HCT116 (cell line): ENCODE data around the gene SNRNP27. TPM values are rescaled to one million over a fixed set of nuclear protein-coding genes. Genes with fewer than 3 reads are reported as not detected.

Source experiments
- ATAC-seq: fragments of 200-7000 bp; cut with Tn5 transposase; 2 replicates; pipeline ENCODE4 v1.9.1; 2020; ENCODE audit warnings: mild to moderate bottlenecking, moderate library complexity
- BruUV-seq: library from RNA; stranded (reverse); fragments of 400-500 nt; replicated peaks from 2 replicates; lab custom pipeline; 2021; lab: Mats Ljungman, UMichigan
- CTCF ChIA-PET: fragments of 300-600 bp; sonication (Branson Sonifier 250); formaldehyde crosslinking; loops from one replicate; lab custom pipeline; 2021; ENCODE audit warnings: antibody characterized with exemption; lab: Charles Lee
- POLR2A ChIA-PET: fragments of 300-600, 350-600 bp; sonication (Branson Sonifier 250); formaldehyde crosslinking; loops from one replicate; lab custom pipeline; 2021; ENCODE audit warnings: antibody characterized with exemption; lab: Charles Lee
- RAD21 ChIA-PET, 2 experiments: fragments of 300-600 bp; sonication (Branson Sonifier 250); formaldehyde crosslinking; loops; one replicate each; lab custom pipeline; 2023; ENCODE audit warnings: low total read pairs in 2 of 2; ENCODE audit not compliant: uncharacterized antibody in 2 of 2, unreplicated experiment in 2 of 2, low non-redundant PET in 1 of 2; lab: Charles Lee
- DNase-seq: peaks from one replicate; pipeline ENCODE4 v3.0.0-alpha.2; 2010; ENCODE audit warnings: low read depth, low spot score
- H2AFZ ChIP-seq: fragments of 200-600 bp; shearing (Covaris generic), sonication (generic); 2 replicates; pipeline ENCODE4 v1.6.1; 2017; ENCODE audit warnings: low read depth, mixed run types, mixed read lengths, antibody characterized with exemption, low read length; ENCODE audit not compliant: poor library complexity, severe bottlenecking
- H3K27ac ChIP-seq: 2 replicates; pipeline ENCODE4 v1.5.1; 2012; ENCODE audit warnings: low read depth, low read length
- H3K27me3 ChIP-seq: fragments of 200-600 bp; sonication (generic); 2 replicates; pipeline ENCODE4 v1.6.1; 2016; ENCODE audit warnings: mixed run types, low read length, mixed read lengths; ENCODE audit not compliant: insufficient read depth
- H3K36me3 ChIP-seq, 2 experiments: fragments of 200-500 bp in 1 of 2; fragments of 200-600 bp in 1 of 2; sonication (Bioruptor generic) in 1 of 2; sonication (generic) in 1 of 2; 2 replicates each; pipeline versions ENCODE4 v1.5.1 to v1.6.1; 2014 to 2016; ENCODE audit warnings: low read length in 2 of 2, inconsistent platforms in 1 of 2, mixed read lengths in 1 of 2, mixed run types in 1 of 2; ENCODE audit not compliant: insufficient read depth in 2 of 2, control insufficient read depth in 1 of 2
- H3K4me1 ChIP-seq, 2 experiments: fragments of 200-600 bp in 1 of 2; sonication (generic) in 1 of 2; 2 replicates each; pipeline versions ENCODE4 v1.5.1 to v1.6.1; 2012 to 2017; ENCODE audit warnings: low read length in 2 of 2, inconsistent platforms in 1 of 2, mild to moderate bottlenecking in 1 of 2, mixed read lengths in 1 of 2, mixed run types in 1 of 2, moderate library complexity in 1 of 2; ENCODE audit not compliant: insufficient read depth in 2 of 2, control insufficient read depth in 1 of 2
- H3K4me2 ChIP-seq: fragments of 200-600 bp; sonication (generic); 2 replicates; pipeline ENCODE4 v1.6.1; 2017; ENCODE audit warnings: mixed run types, low read length, mixed read lengths
- H3K4me3 ChIP-seq, 2 experiments: fragments of 200-600 bp in 1 of 2; sonication (generic) in 1 of 2; replicated peaks in 1 of 2; 2 replicates each; pipeline ENCODE4 v1.5.1; 2011 to 2016; ENCODE audit warnings: low read length in 2 of 2, control low read depth in 1 of 2, low read depth in 1 of 2, mild to moderate bottlenecking in 1 of 2, mixed read lengths in 1 of 2, mixed run types in 1 of 2
- H3K79me2 ChIP-seq: fragments of 200-600 bp; sonication (generic); 2 replicates; pipeline ENCODE4 v1.6.1; 2017; ENCODE audit warnings: mild to moderate bottlenecking, mixed run types, low read length, moderate library complexity, mixed read lengths; ENCODE audit not compliant: insufficient read depth
- H3K9ac ChIP-seq: fragments of 200-600 bp; sonication (generic); 2 replicates; pipeline ENCODE4 v1.6.1; 2016; ENCODE audit warnings: low read length, mixed read lengths
- H3K9me2 ChIP-seq: fragments of 200-600 bp; sonication (generic), shearing (Covaris generic); 2 replicates; pipeline ENCODE4 v1.6.1; 2017; ENCODE audit warnings: mixed run types, mild to moderate bottlenecking, moderate library complexity; ENCODE audit not compliant: insufficient read depth
- H3K9me3 ChIP-seq, 2 experiments: fragments of 200-500 bp in 1 of 2; fragments of 200-600 bp in 1 of 2; sonication (Bioruptor generic) in 1 of 2; sonication (generic) in 1 of 2; 2 replicates each; pipeline ENCODE4 v1.6.1; 2014 to 2017; ENCODE audit warnings: low read length in 2 of 2, mixed read lengths in 2 of 2, inconsistent platforms in 1 of 2, low read depth in 1 of 2, mild to moderate bottlenecking in 1 of 2, mixed run types in 1 of 2, moderate library complexity in 1 of 2; ENCODE audit not compliant: control insufficient read depth in 1 of 2, insufficient read depth in 1 of 2
- H4K20me1 ChIP-seq: fragments of 200-600 bp; sonication (generic), shearing (Covaris generic); 2 replicates; pipeline ENCODE4 v1.6.1; 2017; ENCODE audit warnings: mixed run types, mild to moderate bottlenecking, moderate library complexity; ENCODE audit not compliant: insufficient read depth
- CBX3 ChIP-seq: IDR thresholded peaks from 2 replicates; pipeline ENCODE4 v1.6.1; 2012; ENCODE audit warnings: low read depth
- EGR1 ChIP-seq: IDR thresholded peaks from 2 replicates; pipeline ENCODE4 v1.6.1; 2012; ENCODE audit warnings: low read depth
- EZH2phosphoT487 ChIP-seq: fragments of 200-600 bp; IDR thresholded peaks from 2 replicates; pipeline ENCODE4 v1.6.1; 2018; ENCODE audit warnings: antibody characterized with exemption, borderline replicate concordance
- JUND ChIP-seq: IDR thresholded peaks from 2 replicates; pipeline ENCODE4 v1.6.1; 2012
- POLR2A ChIP-seq: IDR thresholded peaks from 2 replicates; pipeline ENCODE4 v1.7.0; 2011; ENCODE audit warnings: borderline replicate concordance; ENCODE audit not compliant: insufficient read depth, insufficient read length; ENCODE audit errors: extremely low read depth
- POLR2AphosphoS5 ChIP-seq: IDR thresholded peaks from 2 replicates; pipeline ENCODE4 v1.6.1; 2011; ENCODE audit warnings: mild to moderate bottlenecking, low read depth, low read length, moderate library complexity
- RAD21 ChIP-seq: IDR thresholded peaks from 2 replicates; pipeline ENCODE4 v1.6.1; 2012; ENCODE audit warnings: low read depth, mild to moderate bottlenecking
- REST ChIP-seq: IDR thresholded peaks from 2 replicates; pipeline ENCODE4 v1.6.1; 2012; ENCODE audit warnings: low read depth
- SP1 ChIP-seq: IDR thresholded peaks from 2 replicates; pipeline ENCODE4 v1.6.1; 2012; ENCODE audit warnings: low read depth
- YY1 ChIP-seq: IDR thresholded peaks from 2 replicates; pipeline ENCODE4 v1.6.1; 2011; ENCODE audit warnings: low read length, low read depth, moderate library complexity, mild to moderate bottlenecking; ENCODE audit not compliant: insufficient replicate concordance; ENCODE audit errors: extremely low read depth
- ZFX ChIP-seq: fragments of 450-650 bp; IDR thresholded peaks from 2 replicates; pipeline ENCODE4 v1.6.1; 2017
- ZNF274 ChIP-seq: fragments of 200-500 bp; sonication (Bioruptor generic); IDR thresholded peaks from 2 replicates; pipeline ENCODE4 v1.6.1; 2014; ENCODE audit warnings: mild to moderate bottlenecking, low read depth, low read length, inconsistent platforms
- intact Hi-C: fragments of 100-400 bp; cut with micrococcal nuclease; formaldehyde crosslinking; loops from 2 replicates; pipeline ENCODE4 v1.10.0; 2022
- total RNA-seq: library from RNA; stranded (reverse); gene quantifications from one replicate; pipeline ENCODE4 v1.2.1, GENCODE V29; 2021; ENCODE audit not compliant: unreplicated experiment
- TF ChIP-seq, protein P1 (sequence below): IDR thresholded peaks from 2 replicates; pipeline ENCODE4 v1.6.1; 2012

SNRNP27 gene
- total RNA-seq, 1 experiment from 2014 or later: 44.4 TPM

- Histone ChIP-seq H3K4me1 (peaks cover 19 to 29% of the 10 kb centered on the region in 2 experiments), H3K9ac (no peak overlapping the region), H4K20me1 (no peaks in the 10 kb centered on the region), H3K4me3 (no peak overlapping the region), H3K9me2 (no peaks in the 10 kb centered on the region), H2AFZ (no peak overlapping the region), H3K79me2 (no peaks in the 10 kb centered on the region), H3K27ac (no peak overlapping the region), H3K36me3 (no peaks in the 10 kb centered on the region; a peak in 1 of 4 replicates), H3K27me3 (no peaks in the 10 kb centered on the region), H3K9me3 (no peaks in the 10 kb centered on the region), H3K4me2 (no peak overlapping the region)
- RAD21 ChIA-PET: no interaction called here
- CTCF ChIA-PET: no interaction called here
- ATAC-seq: no peak
- no peak for DNase-seq
- no TSS peak for BruUV-seq
- no peak for TF ChIP-seq POLR2A
- no peak for TF ChIP-seq ZFX
- TF ChIP-seq SP1: no peak
- TF ChIP-seq JUND: no peak
- TF ChIP-seq POLR2AphosphoS5: no peak
- no peak for TF ChIP-seq EZH2phosphoT487
- TF ChIP-seq RAD21: no peak
- TF ChIP-seq ZNF274: no peak
- no peak for TF ChIP-seq REST
- TF ChIP-seq, protein P1, sequence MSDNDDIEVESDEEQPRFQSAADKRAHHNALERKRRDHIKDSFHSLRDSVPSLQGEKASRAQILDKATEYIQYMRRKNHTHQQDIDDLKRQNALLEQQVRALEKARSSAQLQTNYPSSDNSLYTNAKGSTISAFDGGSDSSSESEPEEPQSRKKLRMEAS: no peak
- TF ChIP-seq CBX3: no peak
- TF ChIP-seq EGR1: no peak
- no peak for TF ChIP-seq YY1
- intact Hi-C loops: no loop called here
- POLR2A ChIA-PET: no interaction called here
These were observed 49.5 kb downstream of the SNRNP27 start for GRCh38 chr2:69943000-69943842.
